HepG2 (cell line): ENCODE measurements around the gene PRR4. TPM values are rescaled to one million over a fixed set of nuclear protein-coding genes. Genes with fewer than 3 reads are reported as not detected.
A peak's percentile ranks its signal among the peaks of the same experiment; 100 is the strongest.

Experiments used
- ATF7 ChIP-seq, 2 experiments: fragments of 450-650 bp in 1 of 2; sonication (generic) in 1 of 2; formaldehyde crosslinking in 1 of 2; IDR thresholded peaks; 2 replicates each; pipeline versions ENCODE4 v1.4.0 to v1.6.1; 2016 to 2020; ENCODE audit warnings: antibody characterized with exemption in 1 of 2, mild to moderate bottlenecking in 1 of 2, missing genetic modification reagents in 1 of 2
- BRD4 ChIP-seq: sonication (generic); formaldehyde crosslinking; IDR thresholded peaks from 2 replicates; pipeline ENCODE4 v1.4.0; 2020; ENCODE audit warnings: missing genetic modification reagents
- CCAR2 ChIP-seq: fragments of 200-400 bp; formaldehyde crosslinking; optimal IDR thresholded peaks from 2 replicates; pipeline ENCODE3; 2018; ENCODE audit warnings: low read depth, mild to moderate bottlenecking, low read length, moderate library complexity
- CREB1 ChIP-seq, 2 experiments: fragments of 450-650 bp in 1 of 2; IDR thresholded peaks; 2 replicates each; pipeline ENCODE4 v1.6.1; 2016 to 2017; ENCODE audit warnings: control low read depth in 1 of 2, mild to moderate bottlenecking in 1 of 2, missing compliant biosample characterization in 1 of 2, missing genetic modification characterization in 1 of 2
- ELF3 ChIP-seq: IDR thresholded peaks from 2 replicates; pipeline ENCODE4 v1.6.1; 2016; ENCODE audit warnings: missing genetic modification reagents, missing compliant biosample characterization
- FOXO1 ChIP-seq: sonication (generic); formaldehyde crosslinking; IDR thresholded peaks from 2 replicates; pipeline ENCODE4 v1.4.0; 2020; ENCODE audit warnings: missing genetic modification reagents
- GATA4 ChIP-seq: sonication (generic); IDR thresholded peaks from 2 replicates; pipeline ENCODE4 v1.6.1; 2016; ENCODE audit warnings: antibody characterized with exemption, low read depth, borderline replicate concordance
- HNRNPUL1 ChIP-seq: fragments of 200-400 bp; formaldehyde crosslinking; IDR thresholded peaks from 2 replicates; pipeline ENCODE4 v1.6.1; 2017; ENCODE audit warnings: low read depth, mild to moderate bottlenecking, low read length, moderate library complexity
- HOXA5 ChIP-seq: sonication (generic); formaldehyde crosslinking; IDR thresholded peaks from 2 replicates; pipeline ENCODE4 v1.4.0; 2020; ENCODE audit warnings: missing genetic modification reagents
- KDM4B ChIP-seq: sonication (generic); formaldehyde crosslinking; IDR thresholded peaks from 2 replicates; pipeline ENCODE4 v1.4.0; 2020; ENCODE audit warnings: missing genetic modification reagents
- KDM5A ChIP-seq: fragments of 200-600 bp; sonication (generic); IDR thresholded peaks from 2 replicates; pipeline ENCODE4 v1.7.0; 2018; ENCODE audit warnings: antibody characterized with exemption, mild to moderate bottlenecking, low read length, borderline replicate concordance
- MIER3 ChIP-seq: IDR thresholded peaks from 2 replicates; pipeline ENCODE4 v1.6.1; 2016; ENCODE audit warnings: missing compliant biosample characterization, borderline replicate concordance
- NCOA2 ChIP-seq: sonication (generic); formaldehyde crosslinking; IDR thresholded peaks from 2 replicates; pipeline ENCODE4 v1.8.0; 2022; ENCODE audit warnings: inconsistent platforms
- NCOR1 ChIP-seq: fragments of 200-600 bp; sonication (generic); IDR thresholded peaks from 2 replicates; pipeline ENCODE4 v1.7.0; 2017; ENCODE audit warnings: antibody characterized with exemption, low read length, borderline replicate concordance
- PAX8 ChIP-seq: sonication (generic); formaldehyde crosslinking; IDR thresholded peaks from 2 replicates; pipeline ENCODE4 v1.8.0; 2022; ENCODE audit warnings: mild to moderate bottlenecking, missing genetic modification reagents, borderline replicate concordance
- TBX3 ChIP-seq: fragments of 450-650 bp; IDR thresholded peaks from 2 replicates; pipeline ENCODE4 v1.6.1; 2017; ENCODE audit warnings: antibody characterized with exemption, mild to moderate bottlenecking, inconsistent platforms, borderline replicate concordance
- ZMYM4 ChIP-seq: sonication (generic); formaldehyde crosslinking; IDR thresholded peaks from 2 replicates; pipeline ENCODE4 v1.8.1; 2023; ENCODE audit warnings: mild to moderate bottlenecking, missing genetic modification reagents
- ZNF333 ChIP-seq: sonication (generic); formaldehyde crosslinking; IDR thresholded peaks from 2 replicates; pipeline ENCODE4 v1.4.0; 2020; ENCODE audit warnings: mild to moderate bottlenecking, missing genetic modification reagents, borderline replicate concordance
- polyA plus RNA-seq, 8 experiments: library from polyadenylated mRNA; depleted of rRNA in 3 of 8; stranded (reverse) in 7 of 8; unstranded in 1 of 8; fragments of >200 nt; fragmentation: Illumina TruSeq in 4 of 8; extraction: Trizol in 4 of 8; gene quantifications; 2 replicates each; pipeline versions ENCODE4 v1.2.1 to v1.2.3, GENCODE V29; 2011 to 2016; ENCODE audit warnings: low read depth in 4 of 8, missing spikeins in 1 of 8, mixed read lengths in 1 of 8; ENCODE audit not compliant: insufficient read depth in 1 of 8
- total RNA-seq, 5 experiments: library from RNA; depleted of rRNA; stranded (reverse); fragments of >200 nt; fragmentation: Illumina TruSeq; extraction: Trizol; gene quantifications; 2 replicates each; pipeline ENCODE4 v1.2.3, GENCODE V29; 2016; ENCODE audit warnings: low read depth in 1 of 5
- TF ChIP-seq, protein P1 (sequence below): sonication (generic); formaldehyde crosslinking; IDR thresholded peaks from 2 replicates; pipeline ENCODE4 v1.8.0; 2022; ENCODE audit warnings: missing genetic modification reagents, mild to moderate bottlenecking, borderline replicate concordance
- TF ChIP-seq, protein P2 (sequence below): IDR thresholded peaks from 2 replicates; pipeline ENCODE4 v1.6.1; 2018; ENCODE audit warnings: missing genetic modification reagents
- TF ChIP-seq, protein P3 (sequence below): sonication (generic); formaldehyde crosslinking; IDR thresholded peaks from 2 replicates; pipeline ENCODE4 v1.5.1; 2020; ENCODE audit warnings: missing genetic modification reagents, mild to moderate bottlenecking, borderline replicate concordance
- TF ChIP-seq, protein P4 (sequence below): sonication (generic); formaldehyde crosslinking; IDR thresholded peaks from 2 replicates; pipeline ENCODE4 v1.8.0; 2022; ENCODE audit warnings: mild to moderate bottlenecking, missing genetic modification reagents, moderate library complexity
- TF ChIP-seq, protein P5 (sequence below): sonication (generic); formaldehyde crosslinking; IDR thresholded peaks from 2 replicates; pipeline ENCODE4 v1.5.0; 2020; ENCODE audit warnings: mild to moderate bottlenecking, missing genetic modification reagents, borderline replicate concordance

Gene PRR4
- total and polyA plus RNA-seq, 2 of the 13 experiments (the other 11 are each of a cell fraction or from before 2014, with no cell fraction given), result 2.3 to 5.4 TPM

DNA sequence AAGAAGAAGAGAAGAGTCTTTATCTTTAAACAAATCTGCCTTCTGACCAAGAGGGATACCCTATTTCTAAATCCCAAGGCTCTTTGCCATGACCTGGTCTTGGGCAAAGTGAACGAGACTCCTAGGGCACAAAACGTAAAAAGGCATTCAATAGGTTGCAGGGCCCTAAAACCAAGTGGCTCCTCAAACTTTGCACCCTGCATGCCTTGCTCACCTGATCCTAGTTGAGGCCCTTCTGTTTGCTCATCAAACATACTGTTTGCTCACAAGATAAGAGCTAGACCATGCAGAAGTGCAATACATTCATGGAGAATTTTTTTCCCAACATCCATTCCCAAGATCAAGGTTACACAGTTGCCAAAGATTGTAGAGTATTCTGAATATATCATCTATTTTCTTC, 42.7 kb upstream of the PRR4 start (continued):
- TF ChIP-seq GATA4, result peak; percentile 98
- no peak for TF ChIP-seq HNRNPUL1
- peak; percentile 76 for TF ChIP-seq HOXA5 (CRISPR knock-in tag)
- TF ChIP-seq ZMYM4 (CRISPR knock-in tag), result peak; percentile 100
- TF ChIP-seq ZNF333 (CRISPR knock-in tag), result no peak
- TF ChIP-seq, protein P1, sequence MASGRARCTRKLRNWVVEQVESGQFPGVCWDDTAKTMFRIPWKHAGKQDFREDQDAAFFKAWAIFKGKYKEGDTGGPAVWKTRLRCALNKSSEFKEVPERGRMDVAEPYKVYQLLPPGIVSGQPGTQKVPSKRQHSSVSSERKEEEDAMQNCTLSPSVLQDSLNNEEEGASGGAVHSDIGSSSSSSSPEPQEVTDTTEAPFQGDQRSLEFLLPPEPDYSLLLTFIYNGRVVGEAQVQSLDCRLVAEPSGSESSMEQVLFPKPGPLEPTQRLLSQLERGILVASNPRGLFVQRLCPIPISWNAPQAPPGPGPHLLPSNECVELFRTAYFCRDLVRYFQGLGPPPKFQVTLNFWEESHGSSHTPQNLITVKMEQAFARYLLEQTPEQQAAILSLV (CRISPR knock-in tag), result no peak
- TF ChIP-seq NCOA2 (CRISPR knock-in tag), result peak; percentile 99
- no peak for TF ChIP-seq PAX8 (CRISPR knock-in tag)
- peak; percentile 99 for TF ChIP-seq MIER3 (CRISPR knock-in tag)
- peak; percentile 96 for TF ChIP-seq ELF3
- TF ChIP-seq, protein P2, sequence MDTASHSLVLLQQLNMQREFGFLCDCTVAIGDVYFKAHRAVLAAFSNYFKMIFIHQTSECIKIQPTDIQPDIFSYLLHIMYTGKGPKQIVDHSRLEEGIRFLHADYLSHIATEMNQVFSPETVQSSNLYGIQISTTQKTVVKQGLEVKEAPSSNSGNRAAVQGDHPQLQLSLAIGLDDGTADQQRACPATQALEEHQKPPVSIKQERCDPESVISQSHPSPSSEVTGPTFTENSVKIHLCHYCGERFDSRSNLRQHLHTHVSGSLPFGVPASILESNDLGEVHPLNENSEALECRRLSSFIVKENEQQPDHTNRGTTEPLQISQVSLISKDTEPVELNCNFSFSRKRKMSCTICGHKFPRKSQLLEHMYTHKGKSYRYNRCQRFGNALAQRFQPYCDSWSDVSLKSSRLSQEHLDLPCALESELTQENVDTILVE (CRISPR knock-in tag), result peak; percentile 70; the same call in 1 of the 2 replicates
- TF ChIP-seq, protein P3, sequence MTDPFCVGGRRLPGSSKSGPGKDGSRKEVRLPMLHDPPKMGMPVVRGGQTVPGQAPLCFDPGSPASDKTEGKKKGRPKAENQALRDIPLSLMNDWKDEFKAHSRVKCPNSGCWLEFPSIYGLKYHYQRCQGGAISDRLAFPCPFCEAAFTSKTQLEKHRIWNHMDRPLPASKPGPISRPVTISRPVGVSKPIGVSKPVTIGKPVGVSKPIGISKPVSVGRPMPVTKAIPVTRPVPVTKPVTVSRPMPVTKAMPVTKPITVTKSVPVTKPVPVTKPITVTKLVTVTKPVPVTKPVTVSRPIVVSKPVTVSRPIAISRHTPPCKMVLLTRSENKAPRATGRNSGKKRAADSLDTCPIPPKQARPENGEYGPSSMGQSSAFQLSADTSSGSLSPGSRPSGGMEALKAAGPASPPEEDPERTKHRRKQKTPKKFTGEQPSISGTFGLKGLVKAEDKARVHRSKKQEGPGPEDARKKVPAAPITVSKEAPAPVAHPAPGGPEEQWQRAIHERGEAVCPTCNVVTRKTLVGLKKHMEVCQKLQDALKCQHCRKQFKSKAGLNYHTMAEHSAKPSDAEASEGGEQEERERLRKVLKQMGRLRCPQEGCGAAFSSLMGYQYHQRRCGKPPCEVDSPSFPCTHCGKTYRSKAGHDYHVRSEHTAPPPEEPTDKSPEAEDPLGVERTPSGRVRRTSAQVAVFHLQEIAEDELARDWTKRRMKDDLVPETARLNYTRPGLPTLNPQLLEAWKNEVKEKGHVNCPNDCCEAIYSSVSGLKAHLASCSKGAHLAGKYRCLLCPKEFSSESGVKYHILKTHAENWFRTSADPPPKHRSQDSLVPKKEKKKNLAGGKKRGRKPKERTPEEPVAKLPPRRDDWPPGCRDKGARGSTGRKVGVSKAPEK (CRISPR knock-in tag), result peak; percentile 98
- no peak for TF ChIP-seq CREB1 (IDR thresholded peaks at IDR 0.05)
- TF ChIP-seq CREB1 (CRISPR knock-in tag; IDR thresholded peaks at IDR 0.05), result peak; percentile 85
- peak; percentile 95 for TF ChIP-seq NCOR1
- peak; percentile 89; the same call in 1 of the 2 replicates for TF ChIP-seq TBX3
- TF ChIP-seq, protein P4, sequence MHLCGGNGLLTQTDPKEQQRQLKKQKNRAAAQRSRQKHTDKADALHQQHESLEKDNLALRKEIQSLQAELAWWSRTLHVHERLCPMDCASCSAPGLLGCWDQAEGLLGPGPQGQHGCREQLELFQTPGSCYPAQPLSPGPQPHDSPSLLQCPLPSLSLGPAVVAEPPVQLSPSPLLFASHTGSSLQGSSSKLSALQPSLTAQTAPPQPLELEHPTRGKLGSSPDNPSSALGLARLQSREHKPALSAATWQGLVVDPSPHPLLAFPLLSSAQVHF, result no peak
- TF ChIP-seq KDM5A, result no peak; the same call in 1 of the 2 replicates
- TF ChIP-seq, protein P5, sequence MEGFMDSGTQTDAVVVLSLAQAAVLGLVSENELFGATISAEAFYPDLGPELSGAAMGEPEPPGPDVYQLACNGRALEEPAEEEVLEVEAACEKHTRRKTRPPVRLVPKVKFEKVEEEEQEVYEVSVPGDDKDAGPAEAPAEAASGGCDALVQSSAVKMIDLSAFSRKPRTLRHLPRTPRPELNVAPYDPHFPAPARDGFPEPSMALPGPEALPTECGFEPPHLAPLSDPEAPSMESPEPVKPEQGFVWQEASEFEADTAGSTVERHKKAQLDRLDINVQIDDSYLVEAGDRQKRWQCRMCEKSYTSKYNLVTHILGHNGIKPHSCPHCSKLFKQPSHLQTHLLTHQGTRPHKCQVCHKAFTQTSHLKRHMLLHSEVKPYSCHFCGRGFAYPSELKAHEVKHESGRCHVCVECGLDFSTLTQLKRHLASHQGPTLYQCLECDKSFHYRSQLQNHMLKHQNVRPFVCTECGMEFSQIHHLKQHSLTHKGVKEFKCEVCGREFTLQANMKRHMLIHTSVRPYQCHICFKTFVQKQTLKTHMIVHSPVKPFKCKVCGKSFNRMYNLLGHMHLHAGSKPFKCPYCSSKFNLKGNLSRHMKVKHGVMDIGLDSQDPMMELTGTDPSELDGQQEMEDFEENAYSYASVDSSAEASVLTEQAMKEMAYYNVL (CRISPR knock-in tag), result peak; percentile 88; the same call in 1 of the 2 replicates
- no peak for TF ChIP-seq BRD4 (CRISPR knock-in tag)
- TF ChIP-seq KDM4B, result peak; percentile 84
- peak; percentile 94 for TF ChIP-seq FOXO1 (CRISPR knock-in tag)
- TF ChIP-seq CCAR2, result no peak
- TF ChIP-seq ATF7 (IDR thresholded peaks at IDR 0.05), result no peak
- TF ChIP-seq ATF7 (CRISPR knock-in tag; IDR thresholded peaks at IDR 0.05), result no peak
